ENCODE measurements around the gene SORCS2. TPM values are rescaled to one million over a fixed set of nuclear protein-coding genes. Genes with fewer than 3 reads are reported as not detected.

Gene SORCS2
- total RNA-seq, 6 experiments from 2014 or later: 0.18 to 6.2 (median 3.1) TPM

DNA sequence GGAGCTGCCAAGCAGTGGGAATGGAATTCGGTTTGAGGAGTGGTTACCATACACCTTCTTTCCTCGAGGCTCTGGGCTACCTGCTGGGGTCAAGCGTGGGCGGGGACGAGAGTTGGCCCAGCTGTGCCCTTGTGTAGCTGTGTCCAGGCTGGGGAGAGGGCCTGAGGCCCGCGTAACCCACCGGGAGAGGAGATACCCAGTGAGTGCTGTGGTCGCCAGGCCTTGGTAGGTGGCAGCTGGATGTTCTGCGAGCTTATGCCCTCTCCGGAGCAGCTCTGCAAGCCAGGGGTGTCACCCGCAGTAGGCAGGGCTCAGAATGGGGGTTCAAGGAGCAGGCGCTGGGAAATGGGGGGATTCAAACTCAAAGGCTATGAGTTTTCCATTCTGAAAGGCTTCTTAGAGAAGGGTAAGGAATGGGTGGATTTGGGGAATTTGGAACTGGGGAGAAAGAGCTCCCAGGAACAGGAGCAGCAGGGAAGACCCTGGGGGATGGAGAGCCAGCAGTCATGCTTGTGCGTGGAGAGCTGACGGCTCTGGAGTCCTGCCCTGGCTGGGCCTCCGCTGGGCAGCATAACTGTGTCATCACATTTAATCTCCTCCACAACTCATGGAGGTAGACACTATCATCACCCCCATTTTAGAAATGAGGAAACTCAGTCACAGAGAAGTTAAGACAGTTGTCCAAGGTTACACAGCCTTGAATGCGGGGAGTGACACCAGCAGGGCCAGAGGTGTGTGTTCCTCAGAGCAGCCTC is 117.5 kb downstream of the SORCS2 start:
- TF ChIP-seq CTCF (IDR thresholded peaks at IDR 0.05) (no peak), POLR2A (IDR thresholded peaks at IDR 0.05) (no peak)
- no peak for ATAC-seq
- Histone ChIP-seq H3K4me1 (no peaks in the 10 kb centered on the region), H3K9me3 (no peaks in the 10 kb centered on the region), H3K27me3 (no peaks in the 10 kb centered on the region), H3K36me3 (no peaks in the 10 kb centered on the region), H3K27ac (no peak overlapping the region), H3K4me3 (no peak overlapping the region)
- no peak for DNase-seq
- 66% methylated on average over 9 of the region's 17 CpGs for WGBS (ENCODE audit: insufficient coverage, low coverage, low lambda C conversion rate, missing lambda C conversion rate)
- intact Hi-C loops (cut with DNase I): no loop called here

GRCh38 chr4:7310451-7310850 is 118.1 kb downstream of the SORCS2 start:
- DNase-seq (no peak), ATAC-seq (no peak)
- no peaks in the 10 kb centered on the region for H3K9me3 ChIP-seq
- no peak overlapping the region for H3K27ac ChIP-seq
- no peaks in the 10 kb centered on the region for H3K36me3 ChIP-seq
- 77% methylated on average over 12 of the region's 12 CpGs for WGBS (ENCODE audit: insufficient coverage, low coverage, low lambda C conversion rate, missing lambda C conversion rate)
- intact Hi-C loops (cut with DNase I): no loop called here
- no peak overlapping the region for H3K4me3 ChIP-seq
- no peaks in the 10 kb centered on the region for H3K4me1 ChIP-seq
- H3K27me3 ChIP-seq: no peaks in the 10 kb centered on the region
- TF ChIP-seq CTCF (IDR thresholded peaks at IDR 0.05) (no peak), POLR2A (IDR thresholded peaks at IDR 0.05) (no peak)

- no peaks in the 10 kb centered on the region for H3K9me3 ChIP-seq
- ATAC-seq: no peak
- H3K27ac ChIP-seq: no peak overlapping the region
- TF ChIP-seq CTCF (IDR thresholded peaks at IDR 0.05) (no peak), POLR2A (IDR thresholded peaks at IDR 0.05) (no peak)
- no peak overlapping the region for H3K4me3 ChIP-seq
- intact Hi-C loops (cut with DNase I): no loop called here
- H3K36me3 ChIP-seq: no peaks in the 10 kb centered on the region
- H3K27me3 ChIP-seq: no peaks in the 10 kb centered on the region
- no peaks in the 10 kb centered on the region for H3K4me1 ChIP-seq
- WGBS (ENCODE audit: insufficient coverage, low coverage, low lambda C conversion rate, missing lambda C conversion rate): 79% methylated on average over 5 of the region's 8 CpGs
- DNase-seq: no peak
Observed at GRCh38 chr4:7311205-7311604, 118.9 kb downstream of the SORCS2 start.

- whole genome bisulfite sequencing (ENCODE audit: insufficient coverage, low coverage, low lambda C conversion rate, missing lambda C conversion rate): no CpG with 5 or more reads among the region's 7 CpGs
- H3K27ac ChIP-seq: no peak overlapping the region
- intact Hi-C loops (cut with DNase I): no loop called here
- no peak for ATAC-seq
- H3K9me3 ChIP-seq: no peaks in the 10 kb centered on the region
- H3K4me3 ChIP-seq: no peak overlapping the region
- H3K4me1 ChIP-seq: no peaks in the 10 kb centered on the region
- no peak for DNase-seq
- no peak for TF ChIP-seq CTCF (IDR thresholded peaks at IDR 0.05)
- H3K27me3 ChIP-seq: no peaks in the 10 kb centered on the region
- no peaks in the 10 kb centered on the region for H3K36me3 ChIP-seq
Observed at GRCh38 chr4:7312691-7313090, 120.4 kb downstream of the SORCS2 start.

Data from right lobe of liver (tissue), 6 donors.